Measurements from ENCODE around the gene LIN28A.

- no peak for TF ChIP-seq POLR2A (IDR thresholded peaks at IDR 0.05)
- no peak for TF ChIP-seq CTCF (IDR thresholded peaks at IDR 0.05)
These were observed 39.3 kb downstream of the LIN28A start for GRCh38 chr1:26449868-26450267.

Measured in uterus (tissue), 2 donors.